ENCODE measurements around the gene UBE4A. TPM values are rescaled to one million over a fixed set of nuclear protein-coding genes. Genes with fewer than 3 reads are reported as not detected.

Gene UBE4A
- total RNA-seq, 2 donors from 2014 or later = 39.6 to 42.6 TPM

GRCh38 chr11:118406599-118407166 is 47.3 kb downstream of the UBE4A start:
- no peaks in the 10 kb centered on the region for H3K4me1 ChIP-seq (ENCODE audit: control insufficient read depth, insufficient read depth, low read length)
- peaks cover 25% of the 10 kb centered on the region for H3K36me3 Mint-ChIP-seq (ENCODE audit: low read depth)
- WGBS, 2 experiments (ENCODE audit: insufficient coverage in 1 of 2, insufficient read length in 1 of 2) = 96 to 97% methylated on average over 6 to 7 of the region's 7 CpGs
- no peak for TF ChIP-seq CTCF (conservative IDR thresholded peaks at IDR 0.05)
- H3K4me3 ChIP-seq (ENCODE audit: low read length) = no peak overlapping the region
- no peak for DNase-seq
- H3K27ac Mint-ChIP-seq = no peak overlapping the region
- H3K9me3 ChIP-seq (ENCODE audit: control insufficient read depth, low read length) = no peaks in the 10 kb centered on the region
- no peaks in the 10 kb centered on the region for H3K27me3 ChIP-seq (ENCODE audit: control insufficient read depth, insufficient read depth, low read length, poor library complexity, severe bottlenecking)
- H3K4me3 Mint-ChIP-seq = no peak overlapping the region
- H3K27me3 Mint-ChIP-seq (ENCODE audit: insufficient read depth) = no peaks in the 10 kb centered on the region
- peaks cover 52% of the 10 kb centered on the region for H3K36me3 ChIP-seq (ENCODE audit: control insufficient read depth, insufficient read depth, low read length)
- H3K4me1 Mint-ChIP-seq = peaks cover 11% of the 10 kb centered on the region
- H3K9ac ChIP-seq (ENCODE audit: extremely low read depth, low read length, poor library complexity, severe bottlenecking) = no peak overlapping the region
- H3K9me3 Mint-ChIP-seq = no peaks in the 10 kb centered on the region
- no peak overlapping the region for H3K27ac ChIP-seq (ENCODE audit: low read depth, low read length)

- Histone ChIP-seq H3K27me3 (ENCODE audit: control insufficient read depth, insufficient read depth, low read length, poor library complexity, severe bottlenecking) (no peaks in the 10 kb centered on the region), H3K9ac (ENCODE audit: extremely low read depth, low read length, poor library complexity, severe bottlenecking) (no peak overlapping the region), H3K4me3 (ENCODE audit: low read length) (no peak overlapping the region), H3K9me3 (ENCODE audit: control insufficient read depth, low read length) (no peaks in the 10 kb centered on the region), H3K4me1 (ENCODE audit: control insufficient read depth, insufficient read depth, low read length) (no peaks in the 10 kb centered on the region), H3K27ac (ENCODE audit: low read depth, low read length) (no peak overlapping the region), H3K36me3 (ENCODE audit: control insufficient read depth, insufficient read depth, low read length) (peaks cover 41% of the 10 kb centered on the region)
- peaks cover 25% of the 10 kb centered on the region for H3K36me3 Mint-ChIP-seq (ENCODE audit: low read depth)
- WGBS, 2 experiments (ENCODE audit: insufficient coverage in 1 of 2, insufficient read length in 1 of 2) = 95 to 97% methylated on average over 5 of the region's 7 CpGs
- DNase-seq = no peak
- H3K4me3 Mint-ChIP-seq = no peak overlapping the region
- H3K4me1 Mint-ChIP-seq = peaks cover 11% of the 10 kb centered on the region
- no peak overlapping the region for H3K27ac Mint-ChIP-seq
- no peak for TF ChIP-seq CTCF (conservative IDR thresholded peaks at IDR 0.05)
- H3K27me3 Mint-ChIP-seq (ENCODE audit: insufficient read depth) = no peaks in the 10 kb centered on the region
- no peaks in the 10 kb centered on the region for H3K9me3 Mint-ChIP-seq
Measured at GRCh38 chr11:118410055-118410745, 50.8 kb downstream of the UBE4A start.

GRCh38 chr11:118411530-118411929 is 52.1 kb downstream of the UBE4A start:
- Histone ChIP-seq H3K9ac (ENCODE audit: extremely low read depth, low read length, poor library complexity, severe bottlenecking) (no peak overlapping the region), H3K4me3 (ENCODE audit: low read length) (no peak overlapping the region), H3K27ac (ENCODE audit: low read depth, low read length) (no peak overlapping the region), H3K4me1 (ENCODE audit: control insufficient read depth, insufficient read depth, low read length) (peaks cover 3% of the 10 kb centered on the region), H3K27me3 (ENCODE audit: control insufficient read depth, insufficient read depth, low read length, poor library complexity, severe bottlenecking) (no peaks in the 10 kb centered on the region), H3K36me3 (ENCODE audit: control insufficient read depth, insufficient read depth, low read length) (peaks cover 31% of the 10 kb centered on the region), H3K9me3 (ENCODE audit: control insufficient read depth, low read length) (no peaks in the 10 kb centered on the region)
- 83 to 96% methylated on average over 4 of the region's 4 CpGs for WGBS, 2 experiments (ENCODE audit: insufficient coverage in 1 of 2, insufficient read length in 1 of 2)
- Mint-ChIP-seq H3K4me3 (no peak overlapping the region), H3K36me3 (ENCODE audit: low read depth) (peaks cover 20% of the 10 kb centered on the region), H3K27ac (no peak overlapping the region), H3K27me3 (ENCODE audit: insufficient read depth) (no peaks in the 10 kb centered on the region), H3K9me3 (no peaks in the 10 kb centered on the region), H3K4me1 (peaks cover 11% of the 10 kb centered on the region)
- TF ChIP-seq CTCF (conservative IDR thresholded peaks at IDR 0.05) = no peak
- DNase-seq = no peak

Measured in endodermal cell (in vitro differentiated cells).